GM18868 (cell line): ENCODE results near the gene ANO2.

Source experiments
- ATAC-seq: cut with Tn5 transposase; IDR thresholded peaks from one replicate; pipeline ENCODE4 v1.9.1; 2021; ENCODE audit warnings: mild to moderate bottlenecking, moderate library complexity; ENCODE audit not compliant: unreplicated experiment

Gene ANO2

DNA sequence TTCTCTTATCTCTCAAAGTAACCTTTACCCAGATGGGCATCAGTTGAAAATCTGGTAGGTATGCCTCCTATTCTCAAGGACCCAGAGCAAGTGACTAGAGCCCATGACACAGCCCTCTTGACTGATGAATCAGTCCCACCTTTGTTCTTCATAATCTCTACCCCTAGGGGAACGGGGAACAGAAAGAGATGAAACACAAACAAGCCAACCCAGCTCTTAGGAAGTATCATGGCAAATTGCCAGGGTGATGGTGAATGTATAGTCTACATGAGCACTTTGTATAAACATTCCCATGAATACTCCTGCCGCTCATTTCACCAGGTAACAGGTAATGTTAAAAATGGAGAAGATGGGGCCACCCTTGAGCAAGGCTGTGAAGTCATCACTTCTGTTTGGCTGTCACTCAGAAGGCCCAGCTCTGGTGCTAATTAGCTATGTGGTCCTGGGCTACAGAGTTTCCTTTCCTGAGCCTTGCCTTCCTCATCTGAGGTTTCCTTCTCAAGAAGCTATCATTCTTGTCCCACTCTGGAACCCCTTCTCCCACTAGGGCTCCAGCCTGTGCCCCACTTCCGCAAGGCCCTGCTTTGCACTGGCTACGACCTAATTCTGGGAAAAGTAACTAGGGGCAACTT lies 161.7 kb downstream of the ANO2 start:
- ATAC-seq: no peak

DNA sequence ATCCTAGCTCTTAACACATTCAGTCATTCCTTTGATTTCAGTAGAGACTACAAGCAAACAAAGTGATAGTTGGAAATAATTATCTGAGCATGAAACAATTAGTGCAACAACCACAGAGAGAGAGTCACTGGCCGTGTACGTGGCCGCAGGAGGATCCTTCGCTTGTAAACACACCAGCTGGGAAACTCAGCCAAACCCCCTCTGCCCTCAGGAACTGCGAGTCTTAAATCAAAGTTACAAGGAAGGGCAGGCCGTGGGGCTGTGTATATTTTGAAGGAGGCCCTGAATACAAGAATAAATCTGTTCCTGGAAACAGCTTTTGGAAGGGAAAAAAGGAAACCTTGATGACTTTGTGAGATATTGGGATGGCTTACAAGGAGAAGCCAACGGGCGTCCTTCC lies 164.5 kb downstream of the ANO2 start:
- no peak for ATAC-seq

DNA sequence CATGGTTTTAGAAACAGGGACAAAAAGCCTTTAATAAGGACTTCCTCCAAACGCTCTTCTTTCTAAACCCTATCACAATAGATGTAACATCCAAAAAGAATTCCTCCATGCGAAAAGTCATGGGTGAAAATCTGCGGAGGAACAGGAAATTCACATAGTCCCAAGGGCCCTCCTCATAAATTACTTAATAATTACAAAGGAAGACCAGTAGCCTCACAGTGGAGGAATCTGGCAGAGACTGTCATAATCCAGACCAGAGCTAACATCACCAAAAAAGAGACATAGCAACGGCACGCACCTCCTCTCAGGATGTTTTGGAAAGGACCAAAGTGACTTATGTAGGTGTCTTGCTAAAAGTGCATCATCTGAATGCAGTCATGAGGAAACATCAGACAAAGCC lies 165.7 kb downstream of the ANO2 start:
- ATAC-seq: no peak

DNA sequence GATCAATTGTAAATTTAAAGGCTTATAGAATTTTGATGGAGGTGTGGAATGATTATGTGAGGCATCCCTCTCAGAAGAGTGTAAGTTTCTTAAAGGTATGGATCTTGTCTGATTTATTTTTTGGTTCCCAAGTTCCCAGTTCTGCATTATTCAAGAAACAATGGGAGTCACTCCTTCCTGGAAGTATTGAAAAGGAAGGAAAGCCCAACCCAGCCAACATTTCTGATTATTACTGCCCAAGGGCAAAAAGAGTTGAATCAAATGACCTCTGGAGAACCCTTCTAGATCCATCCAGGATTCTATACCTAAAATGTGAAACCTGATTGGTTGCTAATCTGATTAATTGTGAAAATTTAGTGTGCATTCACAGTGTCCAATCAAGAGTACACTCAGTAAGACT lies 166.2 kb downstream of the ANO2 start:
- ATAC-seq: no peak

DNA sequence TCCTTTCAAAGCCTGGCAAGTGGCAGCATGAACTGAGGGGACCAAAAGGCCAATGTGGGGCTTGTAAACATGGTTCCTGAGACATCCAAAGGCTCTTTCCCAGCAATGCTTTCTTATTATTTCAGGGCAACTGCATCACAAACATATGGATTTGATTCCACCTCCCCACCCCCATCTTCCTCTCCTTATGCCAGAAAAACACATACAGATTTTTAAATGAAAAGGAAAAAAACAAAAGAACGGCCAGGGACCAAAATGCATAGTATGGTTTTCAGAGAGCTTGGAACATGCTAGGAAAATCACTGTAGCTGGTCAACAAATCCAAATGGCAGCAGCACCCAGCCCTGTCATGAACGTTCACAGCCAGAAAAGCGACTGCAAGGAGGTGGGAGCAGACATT lies 167.6 kb downstream of the ANO2 start:
- no peak for ATAC-seq

DNA sequence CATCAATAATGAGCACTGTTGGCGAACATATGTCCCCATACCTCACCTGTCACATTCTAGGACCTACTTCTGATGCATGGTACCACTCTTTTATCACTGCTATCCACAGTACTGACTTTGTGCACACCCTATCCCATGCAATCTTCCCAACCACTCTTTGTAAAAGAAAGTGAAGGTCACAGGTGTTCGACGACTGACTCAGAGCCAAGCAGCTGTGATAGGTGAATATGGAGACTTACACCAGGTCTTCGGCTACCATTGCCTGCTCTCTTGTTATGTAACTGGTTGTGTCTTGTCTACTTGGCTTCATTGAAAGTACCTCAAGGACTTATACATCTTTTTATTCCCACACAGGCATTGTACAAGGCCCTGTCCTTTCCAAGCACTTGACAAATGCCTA lies 169.0 kb downstream of the ANO2 start:
- no peak for ATAC-seq

DNA sequence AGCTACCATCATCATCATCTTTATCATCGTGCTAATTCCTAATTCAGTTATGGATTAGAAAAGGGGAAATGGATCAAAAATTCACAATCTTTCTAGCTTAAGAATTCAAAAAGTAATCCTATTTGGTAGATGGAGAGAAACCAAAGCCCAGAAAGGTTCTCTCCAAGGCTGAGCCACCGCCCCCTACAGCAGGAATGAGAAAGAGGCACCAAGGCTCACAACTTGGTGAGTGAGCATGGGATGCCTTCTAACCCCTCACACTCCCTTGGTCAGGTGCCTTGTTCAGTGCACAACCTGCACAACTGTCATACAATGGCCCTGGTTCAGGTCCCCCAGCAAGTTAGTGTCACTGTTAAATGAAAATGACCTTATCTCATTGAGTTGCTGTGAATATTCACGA lies 171.5 kb downstream of the ANO2 start:
- no peak for ATAC-seq

DNA sequence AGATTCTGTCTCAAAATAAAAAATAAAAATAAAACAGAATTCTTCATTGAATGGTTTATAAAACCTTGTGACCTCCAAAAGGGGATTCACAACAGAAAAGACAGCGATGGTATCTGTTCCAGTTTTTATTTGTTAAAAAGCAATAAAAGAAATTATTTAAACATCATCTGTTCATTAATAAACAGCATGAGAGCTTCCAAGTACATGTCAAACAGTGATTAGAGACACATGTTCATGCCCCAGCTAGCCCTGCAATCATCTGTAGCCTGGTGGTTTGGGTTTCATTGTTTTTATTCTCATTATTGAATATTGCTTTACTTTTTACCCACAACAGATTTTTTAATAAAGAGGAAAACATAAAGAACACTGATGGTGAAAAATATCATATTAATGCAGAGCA lies 173.3 kb downstream of the ANO2 start:
- ATAC-seq: no peak

DNA sequence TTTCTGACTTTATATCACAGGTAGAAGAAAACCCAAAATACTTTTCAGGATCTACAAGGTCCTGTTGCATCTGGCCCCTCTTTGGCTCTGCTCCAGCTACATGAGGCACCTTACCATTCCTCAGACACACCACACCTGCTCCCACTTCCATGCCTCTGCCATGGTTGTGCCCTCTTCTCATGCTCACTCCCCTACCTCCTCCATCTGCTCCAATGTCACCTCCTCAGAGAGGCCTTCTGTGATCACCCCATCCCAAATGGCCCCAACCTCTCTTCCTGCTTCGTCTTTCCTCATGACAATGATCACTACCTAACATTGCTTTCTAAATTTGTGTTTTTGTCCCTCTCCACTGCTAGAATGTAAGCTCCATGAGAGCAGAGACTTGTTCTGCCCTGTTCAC lies 174.3 kb downstream of the ANO2 start:
- ATAC-seq: no peak

DNA sequence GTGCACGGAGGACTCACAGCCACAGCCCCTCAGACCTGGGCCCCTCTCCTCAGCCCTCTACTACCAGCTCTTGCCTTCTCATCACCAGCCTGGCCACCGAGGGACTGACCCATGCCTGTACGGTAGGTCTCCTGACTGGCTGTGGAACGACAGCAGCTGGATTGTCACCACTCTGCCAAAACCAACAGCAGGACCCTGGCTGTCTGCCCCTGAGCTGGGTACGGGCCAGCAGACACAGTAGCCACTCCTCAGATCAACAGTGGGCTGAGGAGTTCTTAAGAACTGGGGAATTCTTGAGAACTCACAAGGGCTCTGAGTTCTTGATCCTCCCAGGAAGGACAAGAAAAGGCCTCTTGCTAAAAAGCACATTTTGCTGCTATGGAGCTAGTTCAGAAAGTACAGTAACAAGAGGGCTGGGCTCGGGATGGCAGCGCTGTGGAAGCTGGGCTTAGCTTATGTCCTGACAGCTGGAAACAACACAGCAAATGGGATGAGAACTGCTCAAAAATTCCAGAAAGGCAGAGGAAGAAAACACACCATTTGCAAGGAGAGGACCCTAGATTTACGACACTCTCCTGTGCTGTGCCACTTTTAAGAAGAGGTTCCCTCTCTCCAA lies 176.4 kb downstream of the ANO2 start:
- no peak for ATAC-seq

DNA sequence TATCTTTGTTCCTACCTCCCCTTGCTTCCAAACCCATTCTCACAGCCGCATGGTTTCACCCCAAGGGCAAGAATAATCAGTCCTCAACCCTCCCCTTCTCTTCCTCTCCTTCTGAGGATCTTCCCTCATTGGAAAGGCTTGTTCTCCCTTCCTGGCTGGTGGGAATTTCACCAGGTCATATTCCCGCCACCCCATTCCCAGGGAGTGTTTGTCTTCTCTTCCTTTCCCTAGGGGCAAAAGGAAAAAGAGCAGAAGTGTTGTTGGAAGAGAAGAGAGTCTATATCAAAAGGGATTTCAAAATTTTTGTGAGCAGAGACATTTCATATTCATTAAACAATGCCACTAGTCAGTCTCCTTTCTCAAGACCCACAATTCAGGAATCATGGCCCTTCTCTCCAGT lies 176.9 kb downstream of the ANO2 start:
- no peak for ATAC-seq

DNA sequence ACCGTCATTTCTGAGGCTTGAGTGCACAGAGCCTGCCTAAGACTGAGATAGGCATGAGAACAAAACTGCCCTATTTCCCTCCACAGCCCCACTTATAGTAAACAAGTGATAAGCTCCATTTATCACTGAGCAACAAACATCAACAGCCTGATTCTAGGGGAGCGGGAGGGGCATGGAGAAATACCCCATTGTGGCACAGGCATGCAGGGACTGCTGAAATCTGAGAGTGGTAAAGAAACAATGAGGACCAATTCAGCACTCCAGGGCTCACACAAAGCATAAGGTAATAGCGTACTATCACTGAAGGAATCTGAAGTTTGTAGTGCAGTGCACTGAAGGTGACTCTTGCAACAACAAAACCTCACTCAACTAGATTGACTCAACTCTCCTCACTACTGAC lies 186.7 kb downstream of the ANO2 start:
- no peak for ATAC-seq

DNA sequence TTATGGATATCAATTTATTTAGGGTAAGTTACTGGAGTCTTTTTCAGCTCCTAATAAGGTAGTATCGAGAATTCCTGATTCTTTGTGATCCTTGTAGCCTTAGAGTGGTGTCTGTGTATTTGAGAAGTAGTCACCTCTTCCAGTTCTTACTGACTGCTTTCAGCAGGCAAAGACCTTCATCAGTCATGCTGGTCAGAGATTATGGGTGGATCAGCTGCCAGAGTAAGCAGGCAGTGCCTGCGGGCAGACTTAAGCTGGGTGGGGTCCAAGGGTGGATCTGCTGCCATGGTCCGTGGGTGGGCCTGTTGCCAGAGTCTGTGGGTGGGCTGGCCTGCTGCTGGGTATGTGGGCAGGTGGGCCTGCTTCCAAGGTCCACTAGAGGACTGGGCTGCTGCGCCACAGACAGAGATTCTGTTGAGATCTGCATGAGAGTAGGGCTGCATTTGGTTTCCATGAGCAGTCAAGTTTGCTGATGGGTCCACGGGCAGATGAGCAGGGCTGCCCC lies 188.7 kb downstream of the ANO2 start:
- no peak for ATAC-seq

DNA sequence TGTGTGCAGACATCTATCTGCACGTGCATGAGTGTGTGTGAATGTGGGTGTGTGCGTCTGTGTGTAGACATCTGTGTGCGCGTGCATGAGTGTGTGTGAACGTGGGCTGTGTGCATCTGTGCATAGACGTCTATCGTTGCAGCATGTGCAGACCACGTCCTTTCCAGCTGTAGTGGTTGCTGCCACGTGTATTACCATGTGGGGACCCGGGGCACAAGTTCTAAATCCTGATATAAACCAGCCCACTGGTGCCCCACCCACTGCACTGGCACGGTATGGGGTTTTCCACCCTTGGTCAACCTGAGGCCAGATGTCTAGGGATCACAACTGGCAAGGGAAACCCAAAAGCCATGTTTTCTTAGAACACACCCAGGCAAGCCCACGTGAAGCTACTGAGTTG lies 197.0 kb downstream of the ANO2 start:
- no peak for ATAC-seq

DNA sequence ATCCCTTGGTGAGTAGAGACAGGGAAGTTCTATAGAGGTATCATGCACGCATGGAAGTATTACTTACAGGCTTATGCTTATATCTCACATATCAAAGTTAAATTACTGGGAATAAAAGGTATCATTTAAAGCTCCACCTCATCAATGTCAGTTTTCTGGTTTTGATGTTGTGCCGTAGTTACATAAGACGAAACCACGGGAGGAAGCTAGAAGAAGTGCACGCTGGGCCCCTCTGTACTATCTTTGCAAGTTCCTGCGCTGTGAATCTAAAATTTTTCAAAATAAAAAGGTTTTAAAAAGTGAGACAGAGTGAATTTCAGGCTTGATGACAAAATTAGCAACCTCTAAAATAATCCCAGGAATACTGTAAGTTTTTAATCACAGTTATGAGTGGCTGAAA lies 198.1 kb downstream of the ANO2 start:
- ATAC-seq: no peak

DNA sequence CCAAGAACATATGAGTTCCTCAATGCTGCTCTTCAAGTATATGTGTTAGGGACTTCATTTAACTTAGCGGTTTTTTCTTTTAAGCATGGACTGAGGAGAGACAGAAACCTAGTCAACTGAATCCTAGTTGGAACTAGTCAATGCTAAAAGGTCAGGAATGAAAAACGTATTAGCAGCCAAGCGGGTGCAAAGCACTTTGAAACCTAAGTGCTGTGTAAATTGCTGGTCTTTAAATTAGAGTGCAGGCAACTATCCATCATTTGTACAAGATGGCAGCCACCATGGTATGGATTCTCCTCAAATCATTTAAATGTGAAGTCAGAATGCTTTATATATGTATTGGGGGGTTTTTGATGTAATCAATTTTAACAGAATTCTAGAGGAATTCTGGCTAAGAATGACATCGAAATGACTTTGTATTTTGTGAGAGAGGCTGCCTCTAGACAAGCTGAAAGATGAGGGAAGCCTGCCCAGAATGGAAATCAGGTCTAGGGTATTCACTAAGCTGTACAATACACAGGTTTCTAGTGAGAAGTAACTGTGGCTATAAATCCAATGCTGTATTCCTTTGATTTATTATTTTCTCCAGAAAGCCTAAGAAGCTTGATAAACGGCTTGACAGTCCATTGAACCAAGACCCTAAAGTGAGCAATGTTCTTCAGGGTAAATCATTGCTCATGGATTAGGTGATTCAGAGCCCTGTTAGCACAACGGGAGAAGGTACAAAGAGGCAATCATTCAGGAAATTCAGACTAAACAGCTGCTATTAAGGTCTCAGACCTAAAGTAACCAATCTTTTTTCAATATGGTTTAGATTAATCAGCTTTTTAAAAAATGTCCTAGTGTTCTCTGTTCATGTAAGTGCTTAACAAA lies 198.8 kb downstream of the ANO2 start:
- ATAC-seq: no peak

DNA sequence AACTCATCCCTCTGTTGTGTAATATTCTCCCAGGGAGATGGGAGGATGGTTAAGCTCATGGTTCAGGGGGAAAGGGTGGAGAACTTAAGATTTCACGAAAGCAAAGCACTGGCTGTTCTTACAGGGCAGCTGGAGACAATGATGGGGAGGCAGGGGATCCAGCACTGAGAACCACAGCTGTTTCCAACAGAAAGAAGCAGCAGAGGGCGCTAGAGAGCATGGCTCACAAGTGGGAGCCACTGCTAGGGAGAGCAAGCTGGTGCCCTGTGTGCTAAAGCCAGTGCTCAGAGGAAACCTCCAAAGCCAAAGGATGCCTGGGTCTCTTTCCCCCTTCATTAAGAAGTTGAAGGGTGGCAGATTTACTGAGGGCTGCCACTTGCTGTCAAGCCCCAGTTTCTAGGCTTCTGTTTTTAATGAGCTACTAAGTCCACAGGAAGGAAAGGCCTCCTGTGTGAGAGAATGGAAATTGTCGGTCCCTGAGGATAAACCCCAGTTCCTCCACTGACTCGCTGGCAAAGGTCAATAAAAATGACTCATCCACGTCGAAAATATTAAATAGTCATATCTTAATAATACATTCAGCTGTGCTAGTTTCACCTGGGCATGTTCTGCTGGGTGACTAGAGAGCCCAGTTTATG lies 199.7 kb downstream of the ANO2 start:
- ATAC-seq: peak; percentile 46

DNA sequence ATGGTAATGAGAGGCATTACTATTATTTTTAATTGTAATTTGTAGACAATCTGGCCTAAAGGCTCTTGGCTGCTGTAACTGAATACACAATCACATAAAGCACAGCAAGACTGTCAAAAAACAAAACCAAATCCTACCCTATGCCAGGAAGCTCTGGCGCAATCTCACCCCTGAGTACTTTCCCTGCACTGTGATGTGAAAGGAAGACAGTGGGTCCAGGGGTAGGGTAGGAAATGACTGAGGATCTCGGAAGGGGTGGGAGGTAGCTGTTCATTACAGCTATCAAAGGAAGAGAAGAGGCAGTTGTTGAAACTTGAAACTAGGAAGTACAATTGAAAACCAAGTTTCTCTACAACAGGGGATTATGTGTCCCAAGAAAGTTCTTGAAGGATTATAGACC lies 202.8 kb downstream of the ANO2 start:
- no peak for ATAC-seq

DNA sequence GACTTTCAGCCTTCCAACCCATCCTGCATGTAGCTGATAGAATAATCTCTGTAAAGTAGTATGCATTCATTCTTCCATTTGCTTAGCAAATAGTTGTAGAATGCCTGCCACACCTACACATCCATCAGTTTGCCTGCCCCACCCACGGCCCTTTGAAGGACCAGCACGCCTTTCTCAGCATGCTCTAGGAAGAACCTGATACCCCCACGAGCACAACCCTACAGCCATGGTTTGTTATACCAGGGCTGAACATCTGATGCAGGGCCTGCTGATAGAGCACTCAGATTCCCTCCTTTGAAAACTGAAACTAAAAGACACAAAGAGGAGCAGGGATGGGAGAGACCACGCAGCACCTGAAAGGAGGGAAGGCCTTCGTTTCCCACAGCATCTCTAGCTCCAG lies 205.1 kb downstream of the ANO2 start:
- ATAC-seq: no peak

DNA sequence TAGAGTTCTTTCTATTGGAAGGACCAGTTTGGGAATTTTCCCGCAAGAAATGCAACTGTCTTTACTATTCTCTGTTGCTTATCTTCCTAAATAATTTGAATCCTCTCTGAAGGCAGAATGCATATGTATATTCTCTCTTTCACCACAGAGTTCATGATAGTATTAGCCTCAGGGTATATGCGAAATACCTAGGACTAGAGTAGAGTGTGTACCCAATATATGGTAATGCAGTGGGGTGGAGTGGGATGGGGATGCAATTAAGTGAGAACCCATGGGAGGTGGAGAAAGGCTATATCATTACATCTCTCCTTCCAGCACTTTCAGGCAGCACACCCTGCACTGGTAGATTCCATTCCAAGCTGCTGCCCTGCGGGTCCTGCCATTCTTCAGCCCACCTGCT lies 207.3 kb downstream of the ANO2 start:
- no peak for ATAC-seq

DNA sequence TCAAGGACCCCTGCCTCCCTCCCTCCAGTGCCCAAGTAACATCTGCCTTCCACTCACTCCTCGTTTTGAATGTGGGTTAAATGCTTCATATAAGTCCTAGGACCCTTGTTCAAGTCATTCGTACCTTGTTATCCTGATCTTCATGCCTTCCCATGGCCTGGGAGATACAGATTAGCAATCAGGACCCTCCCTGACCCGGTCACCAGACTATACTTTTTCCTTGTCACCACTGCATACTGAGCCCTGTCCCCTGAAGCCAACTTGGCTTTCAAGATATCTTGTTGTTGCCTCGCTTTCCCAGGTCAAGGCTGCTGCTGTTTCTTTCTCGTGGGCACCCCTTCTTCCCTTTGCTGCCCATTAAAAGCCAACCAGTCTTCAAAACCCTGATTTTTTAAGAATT lies 208.5 kb downstream of the ANO2 start:
- no peak for ATAC-seq

DNA sequence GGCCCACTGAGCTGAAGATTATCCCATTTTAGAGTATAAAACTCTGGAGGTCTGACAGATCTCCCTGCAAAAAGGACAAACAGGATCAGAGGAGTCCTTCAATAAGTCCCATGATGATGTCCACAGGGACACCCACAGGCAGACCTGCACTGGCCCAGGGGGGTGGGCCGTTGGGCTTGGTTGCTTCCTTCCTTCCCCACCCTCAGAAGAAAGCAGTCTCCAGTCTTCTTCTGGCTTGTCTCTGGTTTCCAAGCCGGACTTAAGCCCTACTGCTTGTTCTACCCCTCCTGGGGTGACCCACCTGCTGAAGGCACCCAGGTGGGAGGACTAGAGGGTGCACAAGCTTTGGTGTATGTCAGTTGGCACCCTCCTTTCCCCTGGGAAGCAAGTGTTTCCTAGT lies 209.0 kb downstream of the ANO2 start:
- ATAC-seq: no peak
